Measurements from ENCODE around the gene LARGE1.
"Not testable (repeated sequence)": the region's sequence is repeated elsewhere in the genome, so short reads cannot be mapped to it uniquely, and the experiment has no call there.

Gene LARGE1

GRCh38 chr22:33391298-33391697 is 529.0 kb downstream of the LARGE1 start:
- Histone ChIP-seq H3K9me3 (ENCODE audit: control insufficient read depth in 1 of 2, low read length in 2 of 2) (no peaks in the 10 kb centered on the region), H3K4me3 (ENCODE audit: low read depth in 1 of 2, low read length in 2 of 2) (no peak overlapping the region)

GRCh38 chr22:33389936-33390335 is 530.3 kb downstream of the LARGE1 start:
- H3K27ac ChIP-seq (ENCODE audit: low read depth, low read length) = no peak overlapping the region
- H3K27me3 ChIP-seq (ENCODE audit: control insufficient read depth in 1 of 2, insufficient read depth in 2 of 2, low read length in 2 of 2) = no peaks in the 10 kb centered on the region
- H3K4me1 ChIP-seq (ENCODE audit: control insufficient read depth in 1 of 2, insufficient read depth in 2 of 2, low read length in 2 of 2) = peaks cover 0 to 9% of the 10 kb centered on the region in 2 donors
- H3K36me3 ChIP-seq (ENCODE audit: control insufficient read depth in 1 of 2, insufficient read depth in 2 of 2, low read length in 2 of 2) = no peaks in the 10 kb centered on the region
- no peak overlapping the region for H3K4me3 ChIP-seq (ENCODE audit: low read depth in 1 of 2, low read length in 2 of 2)
- no peak overlapping the region for H3K9ac ChIP-seq (ENCODE audit: low read depth in 1 of 2, low read length in 2 of 2)
- no peaks in the 10 kb centered on the region for H3K9me3 ChIP-seq (ENCODE audit: control insufficient read depth in 1 of 2, low read length in 2 of 2)

More at GRCh38 chr22:33391298-33391697, 529.0 kb downstream of the LARGE1 start:
- Histone ChIP-seq H3K36me3 (ENCODE audit: control insufficient read depth in 1 of 2, insufficient read depth in 2 of 2, low read length in 2 of 2) (no peaks in the 10 kb centered on the region), H3K4me1 (ENCODE audit: control insufficient read depth in 1 of 2, insufficient read depth in 2 of 2, low read length in 2 of 2) (peaks cover 0 to 9% of the 10 kb centered on the region in 2 donors), H3K27me3 (ENCODE audit: control insufficient read depth in 1 of 2, insufficient read depth in 2 of 2, low read length in 2 of 2) (no peaks in the 10 kb centered on the region), H3K27ac (ENCODE audit: low read depth, low read length) (no peak overlapping the region), H3K9ac (ENCODE audit: low read depth in 1 of 2, low read length in 2 of 2) (no peak overlapping the region)

GRCh38 chr22:33386270-33386669 is 534.0 kb downstream of the LARGE1 start:
- H3K27ac ChIP-seq (ENCODE audit: low read depth, low read length) = no peak overlapping the region
- no peaks in the 10 kb centered on the region for H3K4me1 ChIP-seq (ENCODE audit: control insufficient read depth in 1 of 2, insufficient read depth in 2 of 2, low read length in 2 of 2)
- no peaks in the 10 kb centered on the region for H3K27me3 ChIP-seq (ENCODE audit: control insufficient read depth in 1 of 2, insufficient read depth in 2 of 2, low read length in 2 of 2)
- no peak overlapping the region for H3K4me3 ChIP-seq (ENCODE audit: low read depth in 1 of 2, low read length in 2 of 2)
- H3K9me3 ChIP-seq (ENCODE audit: control insufficient read depth in 1 of 2, low read length in 2 of 2) = no peaks in the 10 kb centered on the region
- no peak overlapping the region for H3K9ac ChIP-seq (ENCODE audit: low read depth in 1 of 2, low read length in 2 of 2)
- H3K36me3 ChIP-seq (ENCODE audit: control insufficient read depth in 1 of 2, insufficient read depth in 2 of 2, low read length in 2 of 2) = peaks cover 3 to 7% of the 10 kb centered on the region in 2 donors

GRCh38 chr22:33385611-33386010 is 534.7 kb downstream of the LARGE1 start:
- no peaks in the 10 kb centered on the region for H3K9me3 ChIP-seq (ENCODE audit: control insufficient read depth in 1 of 2, low read length in 2 of 2)
- H3K36me3 ChIP-seq (ENCODE audit: control insufficient read depth in 1 of 2, insufficient read depth in 2 of 2, low read length in 2 of 2) = peaks cover 3 to 7% of the 10 kb centered on the region in 2 donors
- no peak overlapping the region for H3K4me3 ChIP-seq (ENCODE audit: low read depth in 1 of 2, low read length in 2 of 2)
- no peak overlapping the region for H3K27ac ChIP-seq (ENCODE audit: low read depth, low read length)
- H3K9ac ChIP-seq (ENCODE audit: low read depth in 1 of 2, low read length in 2 of 2) = no peak overlapping the region
- no peaks in the 10 kb centered on the region for H3K4me1 ChIP-seq (ENCODE audit: control insufficient read depth in 1 of 2, insufficient read depth in 2 of 2, low read length in 2 of 2)
- no peaks in the 10 kb centered on the region for H3K27me3 ChIP-seq (ENCODE audit: control insufficient read depth in 1 of 2, insufficient read depth in 2 of 2, low read length in 2 of 2)

GRCh38 chr22:33382436-33382835 is 537.8 kb downstream of the LARGE1 start:
- Histone ChIP-seq H3K9ac (ENCODE audit: low read depth in 1 of 2, low read length in 2 of 2) (no peak overlapping the region), H3K4me1 (ENCODE audit: control insufficient read depth in 1 of 2, insufficient read depth in 2 of 2, low read length in 2 of 2) (no peaks in the 10 kb centered on the region), H3K4me3 (ENCODE audit: low read depth in 1 of 2, low read length in 2 of 2) (no peak overlapping the region), H3K27ac (ENCODE audit: low read depth, low read length) (no peak overlapping the region), H3K9me3 (ENCODE audit: control insufficient read depth in 1 of 2, low read length in 2 of 2) (no peaks in the 10 kb centered on the region), H3K27me3 (ENCODE audit: control insufficient read depth in 1 of 2, insufficient read depth in 2 of 2, low read length in 2 of 2) (no peaks in the 10 kb centered on the region), H3K36me3 (ENCODE audit: control insufficient read depth in 1 of 2, insufficient read depth in 2 of 2, low read length in 2 of 2) (peaks cover 3 to 7% of the 10 kb centered on the region in 2 donors)

GRCh38 chr22:33381531-33382406 is 538.5 kb downstream of the LARGE1 start:
- no peak overlapping the region for H3K27ac ChIP-seq (ENCODE audit: low read depth, low read length)
- H3K9ac ChIP-seq (ENCODE audit: low read depth in 1 of 2, low read length in 2 of 2) = no peak overlapping the region
- no peak overlapping the region for H3K4me3 ChIP-seq (ENCODE audit: low read depth in 1 of 2, low read length in 2 of 2)
- H3K27me3 ChIP-seq (ENCODE audit: control insufficient read depth in 1 of 2, insufficient read depth in 2 of 2, low read length in 2 of 2) = no peaks in the 10 kb centered on the region
- peaks cover 3 to 7% of the 10 kb centered on the region in 2 donors for H3K36me3 ChIP-seq (ENCODE audit: control insufficient read depth in 1 of 2, insufficient read depth in 2 of 2, low read length in 2 of 2)
- no peaks in the 10 kb centered on the region for H3K4me1 ChIP-seq (ENCODE audit: control insufficient read depth in 1 of 2, insufficient read depth in 2 of 2, low read length in 2 of 2)
- no peaks in the 10 kb centered on the region for H3K9me3 ChIP-seq (ENCODE audit: control insufficient read depth in 1 of 2, low read length in 2 of 2)

- H3K27ac ChIP-seq (ENCODE audit: low read depth, low read length) = no peak overlapping the region
- H3K9me3 ChIP-seq (ENCODE audit: control insufficient read depth in 1 of 2, low read length in 2 of 2) = no peaks in the 10 kb centered on the region
- H3K27me3 ChIP-seq (ENCODE audit: control insufficient read depth in 1 of 2, insufficient read depth in 2 of 2, low read length in 2 of 2) = no peaks in the 10 kb centered on the region
- H3K36me3 ChIP-seq (ENCODE audit: control insufficient read depth in 1 of 2, insufficient read depth in 2 of 2, low read length in 2 of 2) = peaks cover 3 to 7% of the 10 kb centered on the region in 2 donors
- H3K9ac ChIP-seq (ENCODE audit: low read depth in 1 of 2, low read length in 2 of 2) = no peak overlapping the region
- H3K4me3 ChIP-seq (ENCODE audit: low read depth in 1 of 2, low read length in 2 of 2) = no peak overlapping the region
- no peaks in the 10 kb centered on the region for H3K4me1 ChIP-seq (ENCODE audit: control insufficient read depth in 1 of 2, insufficient read depth in 2 of 2, low read length in 2 of 2)
Measured at GRCh38 chr22:33380789-33381530, 539.3 kb downstream of the LARGE1 start.

- peaks cover 3 to 7% of the 10 kb centered on the region in 2 donors for H3K36me3 ChIP-seq (ENCODE audit: control insufficient read depth in 1 of 2, insufficient read depth in 2 of 2, low read length in 2 of 2)
- H3K9ac ChIP-seq (ENCODE audit: low read depth in 1 of 2, low read length in 2 of 2) = no peak overlapping the region
- no peaks in the 10 kb centered on the region for H3K9me3 ChIP-seq (ENCODE audit: control insufficient read depth in 1 of 2, low read length in 2 of 2)
- no peaks in the 10 kb centered on the region for H3K27me3 ChIP-seq (ENCODE audit: control insufficient read depth in 1 of 2, insufficient read depth in 2 of 2, low read length in 2 of 2)
- H3K4me3 ChIP-seq (ENCODE audit: low read depth in 1 of 2, low read length in 2 of 2) = no peak overlapping the region
- no peaks in the 10 kb centered on the region for H3K4me1 ChIP-seq (ENCODE audit: control insufficient read depth in 1 of 2, insufficient read depth in 2 of 2, low read length in 2 of 2)
- H3K27ac ChIP-seq (ENCODE audit: low read depth, low read length) = no peak overlapping the region
Measured at GRCh38 chr22:33379836-33380235, 540.4 kb downstream of the LARGE1 start.

- H3K36me3 ChIP-seq (ENCODE audit: control insufficient read depth in 1 of 2, insufficient read depth in 2 of 2, low read length in 2 of 2) = no peaks in the 10 kb centered on the region
- H3K4me3 ChIP-seq (ENCODE audit: low read depth in 1 of 2, low read length in 2 of 2) = no peak overlapping the region
- no peak overlapping the region for H3K27ac ChIP-seq (ENCODE audit: low read depth, low read length)
- peaks cover 0 to 5% of the 10 kb centered on the region in 2 donors for H3K4me1 ChIP-seq (ENCODE audit: control insufficient read depth in 1 of 2, insufficient read depth in 2 of 2, low read length in 2 of 2)
- H3K9ac ChIP-seq (ENCODE audit: low read depth in 1 of 2, low read length in 2 of 2) = no peak overlapping the region
- H3K27me3 ChIP-seq (ENCODE audit: control insufficient read depth in 1 of 2, insufficient read depth in 2 of 2, low read length in 2 of 2) = no peaks in the 10 kb centered on the region
- no peaks in the 10 kb centered on the region for H3K9me3 ChIP-seq (ENCODE audit: control insufficient read depth in 1 of 2, low read length in 2 of 2)
Measured at GRCh38 chr22:33372875-33373274, 547.4 kb downstream of the LARGE1 start.

- H3K4me3 ChIP-seq (ENCODE audit: low read depth in 1 of 2, low read length in 2 of 2); H3K27ac ChIP-seq (ENCODE audit: low read depth, low read length); H3K9me3 ChIP-seq (ENCODE audit: control insufficient read depth in 1 of 2, low read length in 2 of 2); H3K27me3 ChIP-seq (ENCODE audit: control insufficient read depth in 1 of 2, insufficient read depth in 2 of 2, low read length in 2 of 2); H3K4me1 ChIP-seq (ENCODE audit: control insufficient read depth in 1 of 2, insufficient read depth in 2 of 2, low read length in 2 of 2); H3K9ac ChIP-seq (ENCODE audit: low read depth in 1 of 2, low read length in 2 of 2); H3K36me3 ChIP-seq (ENCODE audit: control insufficient read depth in 1 of 2, insufficient read depth in 2 of 2, low read length in 2 of 2): not testable (repeated sequence)
Measured at GRCh38 chr22:33363256-33363655, 557.0 kb downstream of the LARGE1 start.

Data from duodenal mucosa (tissue), 2 donors.